HEK293T (cell line): ENCODE data around the gene SPATA6L.

Experiments used
- BHLHE40 ChIP-seq: fragments of 450-650 bp; IDR thresholded peaks from 2 replicates; pipeline ENCODE4 v1.6.1; 2016; ENCODE audit warnings: mild to moderate bottlenecking, moderate library complexity, borderline replicate concordance
- CTBP1 ChIP-seq: fragments of 450-650 bp; IDR thresholded peaks from 2 replicates; pipeline ENCODE4 v1.6.1; 2016; ENCODE audit warnings: borderline replicate concordance
- ELF4 ChIP-seq: fragments of 450-650 bp; IDR thresholded peaks from 2 replicates; pipeline ENCODE4 v1.6.1; 2017; ENCODE audit warnings: antibody characterized with exemption
- FOXA1 ChIP-seq: fragments of 450-650 bp; IDR thresholded peaks from 2 replicates; pipeline ENCODE4 v1.6.1; 2016; ENCODE audit warnings: mild to moderate bottlenecking
- NFRKB ChIP-seq: fragments of 450-650 bp; IDR thresholded peaks from 2 replicates; pipeline ENCODE4 v1.6.1; 2016; ENCODE audit warnings: mild to moderate bottlenecking, moderate library complexity
- SUZ12 ChIP-seq: fragments of 450-650 bp; IDR thresholded peaks from 2 replicates; pipeline ENCODE4 v1.6.1; 2016; ENCODE audit warnings: mild to moderate bottlenecking
- TARDBP ChIP-seq: fragments of 450-650 bp; IDR thresholded peaks from 2 replicates; pipeline ENCODE4 v1.6.1; 2016
- ZNF384 ChIP-seq: fragments of 450-650 bp; IDR thresholded peaks from 2 replicates; pipeline ENCODE4 v1.6.1; 2016
- TF ChIP-seq, protein P1 (sequence below): fragments of 450-650 bp; IDR thresholded peaks from 2 replicates; pipeline ENCODE4 v1.6.1; 2016

DNA sequence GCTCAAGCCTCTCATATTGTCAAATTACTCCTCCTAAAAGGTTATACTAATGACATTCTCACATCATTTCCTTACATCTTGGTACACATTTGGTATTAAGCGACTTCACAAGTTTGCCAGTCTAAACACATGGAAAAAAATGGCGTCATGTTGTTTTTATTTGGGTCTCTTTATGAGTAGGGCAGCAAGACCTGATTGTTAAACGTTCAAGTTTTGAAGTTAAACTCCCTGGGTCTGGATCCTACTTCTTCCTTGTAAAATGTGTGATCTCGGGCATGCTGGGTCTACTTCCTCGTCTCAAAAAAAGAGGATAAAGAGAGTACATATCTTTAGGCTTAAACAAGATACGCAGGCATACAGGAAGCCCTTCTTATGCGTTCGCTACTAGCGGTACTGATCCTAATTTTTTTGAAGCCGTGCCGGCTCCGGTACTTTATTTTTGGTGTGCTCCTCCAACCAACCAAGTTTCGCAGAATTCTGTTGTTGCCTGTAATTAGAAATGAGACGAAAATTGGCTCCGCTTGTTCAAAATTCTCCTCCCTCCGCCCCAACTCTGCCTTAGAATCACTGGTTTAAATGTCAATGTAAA is 12.5 kb upstream of the SPATA6L start:
- TF ChIP-seq ELF4 = no peak
- TF ChIP-seq TARDBP = no peak
- TF ChIP-seq, protein P1, sequence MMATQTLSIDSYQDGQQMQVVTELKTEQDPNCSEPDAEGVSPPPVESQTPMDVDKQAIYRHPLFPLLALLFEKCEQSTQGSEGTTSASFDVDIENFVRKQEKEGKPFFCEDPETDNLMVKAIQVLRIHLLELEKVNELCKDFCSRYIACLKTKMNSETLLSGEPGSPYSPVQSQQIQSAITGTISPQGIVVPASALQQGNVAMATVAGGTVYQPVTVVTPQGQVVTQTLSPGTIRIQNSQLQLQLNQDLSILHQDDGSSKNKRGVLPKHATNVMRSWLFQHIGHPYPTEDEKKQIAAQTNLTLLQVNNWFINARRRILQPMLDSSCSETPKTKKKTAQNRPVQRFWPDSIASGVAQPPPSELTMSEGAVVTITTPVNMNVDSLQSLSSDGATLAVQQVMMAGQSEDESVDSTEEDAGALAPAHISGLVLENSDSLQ = no peak
- TF ChIP-seq FOXA1 = no peak
- no peak for TF ChIP-seq NFRKB
- TF ChIP-seq CTBP1 = no peak
- TF ChIP-seq BHLHE40 = no peak
- no peak for TF ChIP-seq SUZ12
- no peak for TF ChIP-seq ZNF384
